Left forelimb (tissue), 1 donor: ENCODE measurements around the gene MYL11.

Source experiments
- DNase-seq: peaks from one replicate; pipeline ENCODE4 v3.0.0-alpha.2; 2018; ENCODE audit warnings: low spot score

MYL11 gene

GRCh38 chr16:30418350-30419181, 44.0 kb downstream of the MYL11 start:
- no peak for DNase-seq

GRCh38 chr16:30421010-30421409, 46.4 kb downstream of the MYL11 start:
- DNase-seq, result no peak
